22Rv1 (cell line): ENCODE data around the gene SUZ12.
"Not testable (repeated sequence)": the region's sequence is repeated elsewhere in the genome, so short reads cannot be mapped to it uniquely, and the experiment has no call there.

Source experiments
- CTCF ChIP-seq: fragments of 450-650 bp; IDR thresholded peaks from 2 replicates; pipeline ENCODE4 v1.5.1; 2017; ENCODE audit warnings: mild to moderate bottlenecking
- ZFX ChIP-seq: fragments of 450-650 bp; IDR thresholded peaks from 2 replicates; pipeline ENCODE4 v1.6.1; 2017; ENCODE audit warnings: antibody characterized with exemption, borderline replicate concordance

DNA sequence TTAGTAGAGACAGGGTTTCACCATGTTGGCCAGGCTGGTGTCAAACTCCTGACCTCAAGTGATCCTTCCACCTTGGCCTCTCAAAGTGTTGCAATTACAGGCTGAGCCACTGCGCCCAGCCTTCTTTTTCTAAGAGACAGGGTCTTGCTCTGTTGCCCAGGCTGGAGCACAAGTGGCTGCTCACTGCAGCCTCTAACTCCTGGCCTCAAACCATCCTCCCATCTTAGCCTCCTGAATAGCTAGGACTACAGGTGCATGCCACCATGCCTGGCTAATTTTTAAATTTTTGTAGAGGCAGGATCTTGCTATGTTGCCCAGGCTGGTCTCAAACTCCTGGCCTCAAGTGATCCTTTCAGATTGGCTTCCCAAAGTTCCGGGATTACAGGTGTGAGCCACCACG, 15.1 kb downstream of the SUZ12 start:
- not testable (repeated sequence) for TF ChIP-seq CTCF, ZFX
